Testis (tissue), 2 donors: ENCODE results near the gene SRD5A3.

ENCODE experiments used
- POLR2A ChIP-seq: fragments of 450-650 bp; IDR thresholded peaks from one replicate; pipeline ENCODE4 v1.6.1; 2017; ENCODE audit warnings: antibody characterized with exemption, mild to moderate bottlenecking, moderate library complexity
- TF ChIP-seq, protein P1 (sequence below), 3 experiments: fragments of 450-650 bp in 2 of 3; fragments of 200-600 bp in 1 of 3; sonication (generic) in 1 of 3; IDR thresholded peaks; one replicate each; pipeline ENCODE4 v1.5.1; 2016 to 2019; ENCODE audit warnings: antibody characterized with exemption in 3 of 3, mild to moderate bottlenecking in 2 of 3, moderate library complexity in 1 of 3

DNA sequence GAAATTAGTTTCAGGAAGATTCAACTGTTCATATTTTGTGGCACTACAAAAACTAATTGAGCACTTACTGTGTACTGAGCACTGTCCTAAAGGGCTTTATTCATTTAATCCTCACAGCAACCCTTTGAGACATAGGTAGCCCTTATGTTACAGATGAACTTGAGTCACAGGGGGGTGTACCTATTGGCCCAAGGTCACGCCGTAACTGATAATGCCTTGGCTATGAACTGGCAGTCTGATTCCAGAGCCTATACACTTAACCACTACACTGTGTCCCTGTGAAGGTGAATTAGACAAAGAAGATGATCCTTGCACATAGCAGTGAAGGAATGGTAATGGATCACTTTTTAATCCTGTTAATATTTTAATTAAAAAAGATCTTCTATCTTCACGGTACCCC, 61.7 kb downstream of the SRD5A3 start:
- TF ChIP-seq, protein P1, sequence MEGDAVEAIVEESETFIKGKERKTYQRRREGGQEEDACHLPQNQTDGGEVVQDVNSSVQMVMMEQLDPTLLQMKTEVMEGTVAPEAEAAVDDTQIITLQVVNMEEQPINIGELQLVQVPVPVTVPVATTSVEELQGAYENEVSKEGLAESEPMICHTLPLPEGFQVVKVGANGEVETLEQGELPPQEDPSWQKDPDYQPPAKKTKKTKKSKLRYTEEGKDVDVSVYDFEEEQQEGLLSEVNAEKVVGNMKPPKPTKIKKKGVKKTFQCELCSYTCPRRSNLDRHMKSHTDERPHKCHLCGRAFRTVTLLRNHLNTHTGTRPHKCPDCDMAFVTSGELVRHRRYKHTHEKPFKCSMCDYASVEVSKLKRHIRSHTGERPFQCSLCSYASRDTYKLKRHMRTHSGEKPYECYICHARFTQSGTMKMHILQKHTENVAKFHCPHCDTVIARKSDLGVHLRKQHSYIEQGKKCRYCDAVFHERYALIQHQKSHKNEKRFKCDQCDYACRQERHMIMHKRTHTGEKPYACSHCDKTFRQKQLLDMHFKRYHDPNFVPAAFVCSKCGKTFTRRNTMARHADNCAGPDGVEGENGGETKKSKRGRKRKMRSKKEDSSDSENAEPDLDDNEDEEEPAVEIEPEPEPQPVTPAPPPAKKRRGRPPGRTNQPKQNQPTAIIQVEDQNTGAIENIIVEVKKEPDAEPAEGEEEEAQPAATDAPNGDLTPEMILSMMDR (IDR thresholded peaks at IDR 0.05): no peak
- TF ChIP-seq POLR2A: no peak
